ENCODE data around the gene GTF2H2C. TPM values are rescaled to one million over a fixed set of nuclear protein-coding genes. Genes with fewer than 3 reads are reported as not detected.
"Not testable (repeated sequence)": the region's sequence is repeated elsewhere in the genome, so short reads cannot be mapped to it uniquely, and the experiment has no call there.

GTF2H2C gene
- total and polyA plus RNA-seq, 2 of the 8 experiments (the other 6 are each of a cell fraction or from before 2014, with no cell fraction given) = 20.8 to 45.1 TPM

DNA sequence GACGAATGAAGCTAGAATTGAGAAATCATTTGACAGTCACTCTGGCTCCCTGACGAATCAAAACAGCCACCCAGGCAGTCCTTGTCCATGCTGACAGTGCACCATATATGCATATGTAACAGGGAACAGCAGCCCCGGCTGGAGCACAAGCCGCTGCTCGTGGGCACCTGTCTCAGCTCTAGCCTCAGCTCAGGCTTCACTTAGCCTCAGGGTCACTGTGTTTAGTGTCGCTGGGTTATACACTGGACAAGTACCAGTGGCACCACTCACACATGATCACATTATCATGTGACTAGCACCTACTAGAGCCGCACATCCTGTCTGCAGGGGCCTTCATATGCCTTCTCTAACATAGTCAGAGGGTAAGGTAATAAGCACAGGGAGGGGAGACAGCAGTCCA is 54.9 kb downstream of the GTF2H2C start:
- H4K20me1 ChIP-seq (replicated peaks in 1 of 2; ENCODE audit: control insufficient read depth in 1 of 2, insufficient read depth in 2 of 2, low read length in 2 of 2); DNase-seq (ENCODE audit: low read depth in 1 of 2, low spot score in 2 of 2); H3K9ac ChIP-seq (replicated peaks in 1 of 4; ENCODE audit: extremely low read depth in 1 of 4, low read depth in 3 of 4, low read length in 3 of 4); H3K4me2 ChIP-seq (ENCODE audit: insufficient read depth in 1 of 2, low read depth in 2 of 2, low read length in 2 of 2); POLR2A ChIA-PET (ENCODE audit: partially characterized antibody); H3K4me3 ChIP-seq (ENCODE audit: extremely low read depth in 1 of 4, insufficient read depth in 2 of 4, low read depth in 3 of 4, low read length in 4 of 4); H2AFZ ChIP-seq (ENCODE audit: low read length); H3K36me3 ChIP-seq (ENCODE audit: control insufficient read depth in 2 of 4, insufficient read depth in 4 of 4, low read length in 3 of 4); H2BK5ac ChIP-seq (ENCODE audit: low read depth, low read length); H3K79me1 ChIP-seq (ENCODE audit: low read depth, low read length); H3K27ac ChIP-seq (ENCODE audit: low read depth, low read length); H4K8ac ChIP-seq (ENCODE audit: extremely low read depth, insufficient read depth, low read length); H3K18ac ChIP-seq (ENCODE audit: extremely low read depth, low read length); H2AK5ac ChIP-seq (ENCODE audit: low read depth, low read length); H4K91ac ChIP-seq (replicated peaks; ENCODE audit: insufficient read length, low read length); CTCF ChIA-PET (ENCODE audit: partially characterized antibody); H4K5ac ChIP-seq (ENCODE audit: insufficient read length, low read depth, low read length); H2BK15ac ChIP-seq (ENCODE audit: low read length); H3K79me2 ChIP-seq (ENCODE audit: control insufficient read depth in 1 of 2, insufficient read depth in 2 of 2, low read length in 2 of 2); H3K23ac ChIP-seq (ENCODE audit: insufficient read length); H3K56ac ChIP-seq (replicated peaks; ENCODE audit: insufficient read length, low read depth, low read length); H3K9me3 ChIP-seq (ENCODE audit: insufficient read depth in 2 of 2, low read depth in 1 of 2, low read length in 1 of 2); H2BK12ac ChIP-seq (ENCODE audit: low read depth, low read length); H3K4ac ChIP-seq (replicated peaks; ENCODE audit: insufficient read length, low read depth, low read length); H3K4me1 ChIP-seq (replicated peaks in 1 of 4; ENCODE audit: control insufficient read depth in 3 of 4, insufficient read depth in 4 of 4, low read length in 3 of 4); H3K14ac ChIP-seq (ENCODE audit: insufficient read length); H2BK20ac ChIP-seq (ENCODE audit: low read length); H2BK120ac ChIP-seq (replicated peaks; ENCODE audit: low read depth, low read length); H3K27me3 ChIP-seq (replicated peaks in 1 of 4; ENCODE audit: control insufficient read depth in 3 of 4, extremely low read depth in 1 of 4, insufficient read depth in 3 of 4, low read length in 3 of 4); FAIRE-seq; H3K23me2 ChIP-seq (ENCODE audit: low read depth, low read length): not testable (repeated sequence)
- WGBS, 2 experiments (ENCODE audit: extremely low coverage in 1 of 2, insufficient coverage in 1 of 2, insufficient read length in 1 of 2, insufficient replicate concordance in 2 of 2, low coverage in 1 of 2, low lambda C conversion rate in 2 of 2, missing lambda C conversion rate in 1 of 2) = no CpG with 5 or more reads among the region's 7 CpGs

DNA sequence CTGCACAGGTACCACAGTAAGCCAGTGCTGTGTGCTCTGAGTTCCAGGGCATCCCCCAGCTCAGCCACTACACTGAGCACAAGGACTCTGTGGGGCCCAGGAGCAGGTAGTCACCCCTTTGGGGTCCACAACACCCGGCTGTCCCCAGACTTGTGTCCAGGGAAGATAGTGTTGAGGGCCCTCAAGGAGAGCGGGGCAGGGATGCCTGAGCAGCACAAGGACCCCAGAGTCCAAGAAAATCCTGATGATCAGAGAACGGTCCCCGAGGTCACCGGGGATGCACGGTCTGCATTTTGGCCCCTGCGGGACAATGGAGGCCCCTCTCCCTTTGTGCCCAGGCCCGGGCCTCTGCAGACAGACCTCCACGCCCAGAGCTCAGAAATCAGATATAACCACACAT is 71.9 kb downstream of the GTF2H2C start:
- H3K27me3 ChIP-seq (replicated peaks in 1 of 4; ENCODE audit: control insufficient read depth in 3 of 4, extremely low read depth in 1 of 4, insufficient read depth in 3 of 4, low read length in 3 of 4); H3K9me3 ChIP-seq (ENCODE audit: insufficient read depth in 2 of 2, low read depth in 1 of 2, low read length in 1 of 2); H3K36me3 ChIP-seq (ENCODE audit: control insufficient read depth in 2 of 4, insufficient read depth in 4 of 4, low read length in 3 of 4); H4K8ac ChIP-seq (ENCODE audit: extremely low read depth, insufficient read depth, low read length); H4K20me1 ChIP-seq (replicated peaks in 1 of 2; ENCODE audit: control insufficient read depth in 1 of 2, insufficient read depth in 2 of 2, low read length in 2 of 2); H3K23me2 ChIP-seq (ENCODE audit: low read depth, low read length); H3K4ac ChIP-seq (replicated peaks; ENCODE audit: insufficient read length, low read depth, low read length); H4K5ac ChIP-seq (ENCODE audit: insufficient read length, low read depth, low read length); H2BK15ac ChIP-seq (ENCODE audit: low read length); H3K79me1 ChIP-seq (ENCODE audit: low read depth, low read length); H3K23ac ChIP-seq (ENCODE audit: insufficient read length); H3K4me2 ChIP-seq (ENCODE audit: insufficient read depth in 1 of 2, low read depth in 2 of 2, low read length in 2 of 2); H3K4me3 ChIP-seq (ENCODE audit: extremely low read depth in 1 of 4, insufficient read depth in 2 of 4, low read depth in 3 of 4, low read length in 4 of 4); CTCF ChIA-PET (ENCODE audit: partially characterized antibody); H2BK12ac ChIP-seq (ENCODE audit: low read depth, low read length); H2BK5ac ChIP-seq (ENCODE audit: low read depth, low read length); POLR2A ChIA-PET (ENCODE audit: partially characterized antibody); H4K91ac ChIP-seq (replicated peaks; ENCODE audit: insufficient read length, low read length); H3K27ac ChIP-seq (ENCODE audit: low read depth, low read length); H3K4me1 ChIP-seq (replicated peaks in 1 of 4; ENCODE audit: control insufficient read depth in 3 of 4, insufficient read depth in 4 of 4, low read length in 3 of 4); DNase-seq (ENCODE audit: low read depth in 1 of 2, low spot score in 2 of 2); H3K9ac ChIP-seq (replicated peaks in 1 of 4; ENCODE audit: extremely low read depth in 1 of 4, low read depth in 3 of 4, low read length in 3 of 4); H2BK120ac ChIP-seq (replicated peaks; ENCODE audit: low read depth, low read length); H3K56ac ChIP-seq (replicated peaks; ENCODE audit: insufficient read length, low read depth, low read length); H3K14ac ChIP-seq (ENCODE audit: insufficient read length); H2AK5ac ChIP-seq (ENCODE audit: low read depth, low read length); H2AFZ ChIP-seq (ENCODE audit: low read length); FAIRE-seq; H3K79me2 ChIP-seq (ENCODE audit: control insufficient read depth in 1 of 2, insufficient read depth in 2 of 2, low read length in 2 of 2); H3K18ac ChIP-seq (ENCODE audit: extremely low read depth, low read length); H2BK20ac ChIP-seq (ENCODE audit: low read length): not testable (repeated sequence)
- 96% methylated on average over 7 of the region's 9 CpGs; no CpG with 5 or more reads in 1 of the 2 experiments for WGBS, 2 experiments (ENCODE audit: extremely low coverage in 1 of 2, insufficient coverage in 1 of 2, insufficient read length in 1 of 2, insufficient replicate concordance in 2 of 2, low coverage in 1 of 2, low lambda C conversion rate in 2 of 2, missing lambda C conversion rate in 1 of 2)
